Ishikawa (cell line): ENCODE data around the gene TYK2.

ENCODE experiments used
- CEBPB ChIP-seq: IDR thresholded peaks from 2 replicates; pipeline ENCODE4 v1.6.1; 2012
- ZBTB7A ChIP-seq: IDR thresholded peaks from 2 replicates; pipeline ENCODE4 v1.6.1; 2012; ENCODE audit warnings: low read depth

GRCh38 chr19:10346509-10346908, 33.9 kb downstream of the TYK2 start:
- TF ChIP-seq CEBPB (no peak), ZBTB7A (no peak)
